ENCODE data around the gene NPR1. TPM values are rescaled to one million over a fixed set of nuclear protein-coding genes. Genes with fewer than 3 reads are reported as not detected.
"Not testable (repeated sequence)": the region's sequence is repeated elsewhere in the genome, so short reads cannot be mapped to it uniquely, and the experiment has no call there.

Gene NPR1
- total RNA-seq, 2 donors from 2014 or later = not detected

- DNase-seq (ENCODE audit: low spot score) = no peak
- H3K9me3 Mint-ChIP-seq = no peaks in the 10 kb centered on the region
- H3K27me3 Mint-ChIP-seq = no peaks in the 10 kb centered on the region
- peaks cover 0 to 3% of the 10 kb centered on the region in 2 donors for H3K4me1 Mint-ChIP-seq (ENCODE audit: low read depth in 2 of 2)
- H3K27ac Mint-ChIP-seq = peak overlapping the region in 1 of 2 donors; percentile 64
- H3K4me3 Mint-ChIP-seq = peak overlapping the region; percentile 25
- no peaks in the 10 kb centered on the region for H3K36me3 Mint-ChIP-seq
- ATAC-seq = peak in 1 of 2 donors; percentile 66
These were observed 19.8 kb downstream of the NPR1 start for GRCh38 chr1:153698020-153698922.

GRCh38 chr1:153698923-153699714 is 20.6 kb downstream of the NPR1 start:
- no peaks in the 10 kb centered on the region for H3K9me3 Mint-ChIP-seq
- H3K36me3 Mint-ChIP-seq = no peaks in the 10 kb centered on the region
- ATAC-seq (no peak), DNase-seq (ENCODE audit: low spot score) (no peak)
- H3K4me3 Mint-ChIP-seq = no peak overlapping the region
- no peaks in the 10 kb centered on the region for H3K27me3 Mint-ChIP-seq
- H3K27ac Mint-ChIP-seq = no peak overlapping the region
- peaks cover 0 to 3% of the 10 kb centered on the region in 2 donors for H3K4me1 Mint-ChIP-seq (ENCODE audit: low read depth in 2 of 2)

DNA sequence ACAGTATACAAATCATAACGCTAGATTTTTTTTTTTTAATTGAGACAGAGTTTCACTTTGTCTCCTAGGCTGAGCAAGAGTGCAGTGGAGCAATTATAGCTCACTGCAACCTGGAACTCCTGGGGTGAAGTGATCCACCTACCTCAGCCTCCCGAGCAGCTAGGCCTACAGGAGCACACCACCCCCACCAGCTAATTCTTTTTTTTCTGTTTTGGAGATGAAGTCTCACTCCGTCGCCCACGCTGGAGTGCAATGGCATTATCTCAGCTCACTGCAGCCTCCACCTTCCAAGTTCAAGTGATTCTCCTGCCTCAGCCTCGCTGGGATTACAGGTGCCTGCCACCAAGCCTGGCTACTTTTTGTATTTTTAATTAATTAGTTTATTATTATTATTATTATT is 21.3 kb downstream of the NPR1 start:
- Mint-ChIP-seq H3K27me3 (no peaks in the 10 kb centered on the region), H3K9me3 (no peaks in the 10 kb centered on the region), H3K27ac (no peak overlapping the region), H3K4me3 (no peak overlapping the region), H3K4me1 (ENCODE audit: low read depth in 2 of 2) (peaks cover 0 to 3% of the 10 kb centered on the region in 2 donors), H3K36me3 (no peaks in the 10 kb centered on the region)
- ATAC-seq (no peak), DNase-seq (ENCODE audit: low spot score) (no peak)

DNA sequence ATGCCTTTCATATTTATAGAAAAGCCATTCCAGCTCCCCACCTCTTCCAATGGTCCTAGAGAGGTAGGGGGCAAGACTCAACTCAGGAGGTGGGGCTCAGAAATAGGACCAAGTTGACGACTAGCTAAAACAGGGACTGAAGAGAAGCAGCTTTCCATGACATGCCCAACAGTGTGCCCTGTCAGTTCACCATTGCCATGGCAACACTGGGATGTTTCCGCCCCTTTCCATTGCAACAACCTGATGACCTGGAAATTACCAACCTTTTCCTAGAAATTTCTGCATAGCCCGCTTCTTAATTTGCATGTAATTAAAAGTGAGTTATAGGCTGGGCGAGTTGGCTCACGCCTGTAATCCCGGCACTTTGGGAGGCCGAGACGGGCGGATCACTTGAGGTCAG is 27.0 kb downstream of the NPR1 start:
- no peak overlapping the region for H3K27ac Mint-ChIP-seq
- H3K4me3 Mint-ChIP-seq = no peak overlapping the region
- peaks cover under 1 to 10% of the 10 kb centered on the region in 2 donors for H3K27me3 Mint-ChIP-seq
- no peaks in the 10 kb centered on the region for H3K4me1 Mint-ChIP-seq (ENCODE audit: low read depth in 2 of 2)
- no peaks in the 10 kb centered on the region for H3K36me3 Mint-ChIP-seq
- DNase-seq (ENCODE audit: low spot score) = no peak
- ATAC-seq = no peak
- no peaks in the 10 kb centered on the region for H3K9me3 Mint-ChIP-seq

GRCh38 chr1:153711026-153711425 is 32.5 kb downstream of the NPR1 start:
- Mint-ChIP-seq H3K4me3 (no peak overlapping the region), H3K9me3 (no peaks in the 10 kb centered on the region), H3K4me1 (ENCODE audit: low read depth in 2 of 2) (no peaks in the 10 kb centered on the region), H3K27me3 (peaks cover 7 to 26% of the 10 kb centered on the region in 2 donors), H3K36me3 (no peaks in the 10 kb centered on the region), H3K27ac (no peak overlapping the region)
- ATAC-seq (no peak), DNase-seq (ENCODE audit: low spot score) (no peak)

- DNase-seq (ENCODE audit: low spot score); H3K4me1 Mint-ChIP-seq (ENCODE audit: low read depth in 2 of 2); H3K36me3 Mint-ChIP-seq; H3K4me3 Mint-ChIP-seq; H3K27ac Mint-ChIP-seq; H3K9me3 Mint-ChIP-seq; ATAC-seq: not testable (repeated sequence)
- peaks cover 1 to 10% of the 10 kb centered on the region in 2 donors for H3K27me3 Mint-ChIP-seq
These were observed 37.7 kb downstream of the NPR1 start for GRCh38 chr1:153716211-153716610.

DNA sequence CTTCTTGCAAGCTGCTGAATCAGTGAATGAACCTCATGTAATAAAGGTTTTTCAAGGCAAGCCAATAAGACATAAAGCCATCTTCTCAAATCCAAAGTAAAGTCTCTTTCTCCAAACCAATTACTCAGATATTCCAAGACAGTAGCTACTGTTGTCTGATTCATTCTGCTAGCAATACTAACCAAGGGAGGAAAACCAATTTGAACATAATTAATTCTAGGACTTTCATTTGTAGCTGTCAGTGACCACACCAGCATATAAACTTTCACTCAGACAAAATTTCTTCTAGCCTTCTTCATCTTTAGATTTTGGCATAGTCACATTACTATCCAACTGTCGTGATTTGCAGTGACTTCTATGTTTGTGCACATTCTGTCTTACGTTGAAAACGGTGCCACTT is 38.8 kb downstream of the NPR1 start:
- Mint-ChIP-seq H3K9me3 (no peaks in the 10 kb centered on the region), H3K27me3 (peaks cover 0 to 10% of the 10 kb centered on the region in 2 donors), H3K4me3 (no peak overlapping the region), H3K36me3 (no peaks in the 10 kb centered on the region), H3K4me1 (ENCODE audit: low read depth in 2 of 2) (no peaks in the 10 kb centered on the region), H3K27ac (no peak overlapping the region)
- peak in 1 of 2 donors; percentile 50 for ATAC-seq
- DNase-seq (ENCODE audit: low spot score) = no peak

DNA sequence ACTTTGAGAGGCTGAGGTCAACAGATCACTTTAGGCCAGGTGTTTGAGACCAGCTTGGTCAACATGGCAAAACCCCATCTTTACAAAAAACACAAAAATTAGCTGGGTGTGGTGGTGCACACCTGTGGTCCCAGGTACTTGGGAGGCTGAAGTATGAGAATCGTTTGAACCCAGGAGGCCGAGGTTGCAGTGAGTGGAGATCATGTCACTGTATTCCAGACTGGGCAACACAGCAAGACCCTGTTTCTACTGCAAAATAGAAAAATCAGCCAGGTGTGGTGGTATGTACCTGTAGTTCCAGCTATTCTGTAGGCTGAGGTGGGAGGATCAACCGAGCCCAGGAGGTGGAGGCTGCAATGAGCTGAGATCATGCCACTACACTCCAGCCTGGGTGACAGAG is 45.2 kb downstream of the NPR1 start:
- Mint-ChIP-seq H3K36me3 (no peaks in the 10 kb centered on the region), H3K4me1 (ENCODE audit: low read depth in 2 of 2) (peaks cover 0 to 4% of the 10 kb centered on the region in 2 donors), H3K27ac (no peak overlapping the region), H3K27me3 (no peaks in the 10 kb centered on the region), H3K4me3 (no peak overlapping the region), H3K9me3 (no peaks in the 10 kb centered on the region)
- ATAC-seq = no peak
- no peak for DNase-seq (ENCODE audit: low spot score)

DNA sequence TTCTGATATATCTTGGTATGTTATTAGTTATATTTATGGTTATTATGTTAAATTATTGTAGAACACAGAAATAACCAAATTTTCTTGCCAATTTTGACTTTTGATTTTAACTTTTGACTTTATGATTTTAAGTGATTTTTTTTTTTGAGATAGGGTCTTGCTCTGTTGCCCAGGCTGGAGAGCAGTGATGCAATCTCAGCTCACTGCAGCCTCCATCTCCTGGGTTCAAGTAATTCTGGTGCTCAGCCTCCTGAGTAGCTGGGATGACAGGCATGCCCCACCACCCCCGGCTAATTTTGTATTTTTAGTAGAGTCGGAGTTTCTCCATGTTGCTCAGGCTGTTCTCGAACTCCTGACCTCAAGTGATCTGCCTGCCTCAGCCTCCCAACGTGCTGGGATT is 46.1 kb downstream of the NPR1 start:
- H3K27me3 Mint-ChIP-seq; H3K9me3 Mint-ChIP-seq; H3K27ac Mint-ChIP-seq; DNase-seq (ENCODE audit: low spot score); H3K36me3 Mint-ChIP-seq; H3K4me3 Mint-ChIP-seq; ATAC-seq: not testable (repeated sequence)
- H3K4me1 Mint-ChIP-seq (ENCODE audit: low read depth in 2 of 2) = peaks cover 7 to 10% of the 10 kb centered on the region in 2 donors

DNA sequence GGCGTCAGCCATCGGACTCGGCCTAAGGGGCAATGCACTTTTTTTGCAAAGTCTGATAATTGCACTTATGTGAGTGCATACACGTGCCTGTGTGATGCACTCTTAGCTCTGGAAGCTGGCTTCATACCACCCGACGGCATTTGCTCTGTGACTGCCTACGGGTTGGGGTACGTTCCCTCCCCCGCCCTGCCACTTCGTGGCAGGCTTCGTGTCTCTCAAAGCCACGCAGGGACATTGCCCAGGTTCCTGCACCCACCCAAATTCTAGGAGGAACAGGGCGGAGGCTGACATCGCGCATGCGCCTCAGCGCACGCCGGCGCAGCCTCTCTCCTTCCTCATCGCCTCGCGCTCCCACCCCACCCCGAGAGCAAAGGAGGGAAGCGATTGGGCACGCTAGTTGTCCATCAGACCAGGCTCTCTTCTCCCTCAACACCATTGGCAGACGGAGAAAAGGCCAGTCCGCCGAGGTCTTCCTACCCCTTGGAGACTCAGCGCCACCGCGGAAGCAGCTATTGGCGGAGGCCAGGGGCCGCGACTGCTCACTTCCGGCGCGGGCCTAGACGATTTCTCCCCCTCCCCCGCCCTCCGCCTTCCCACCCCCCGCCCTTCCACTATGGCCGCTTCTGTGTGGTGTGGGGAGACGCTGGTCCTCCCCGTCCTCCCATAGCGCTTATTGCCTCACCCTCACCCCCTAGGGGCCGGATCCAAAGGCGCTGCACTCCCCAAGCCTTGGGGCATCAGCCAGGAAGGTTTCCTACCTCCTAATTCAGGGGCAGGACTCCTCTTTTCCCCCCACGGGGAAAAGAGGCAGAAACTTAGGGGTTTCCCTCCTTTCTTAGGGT is 49.2 kb downstream of the NPR1 start, which contains the start of gene INTS3:
INTS3 (plus strand) TSS at position 588 of the 842 bp plus-strand sequence. CDS start 585 bp downstream, outside the sequence.
- no peaks in the 10 kb centered on the region for H3K36me3 Mint-ChIP-seq
- peaks cover 7 to 20% of the 10 kb centered on the region in 2 donors for H3K4me1 Mint-ChIP-seq (ENCODE audit: low read depth in 2 of 2)
- ATAC-seq (peak; percentile 100), DNase-seq (ENCODE audit: low spot score) (peak; percentile 100)
- peak within 1 kb of the TSS; percentile 84 to 95 for H3K27ac Mint-ChIP-seq
- H3K4me3 Mint-ChIP-seq = peak within 1 kb of the TSS; percentile 89
- no peaks in the 10 kb centered on the region for H3K27me3 Mint-ChIP-seq
- H3K9me3 Mint-ChIP-seq = no peaks in the 10 kb centered on the region

- H3K4me3 Mint-ChIP-seq = peak overlapping the region; percentile 89
- H3K27me3 Mint-ChIP-seq = no peaks in the 10 kb centered on the region
- no peak for DNase-seq (ENCODE audit: low spot score)
- peak overlapping the region; percentile 84 to 95 for H3K27ac Mint-ChIP-seq
- H3K36me3 Mint-ChIP-seq = no peaks in the 10 kb centered on the region
- no peak for ATAC-seq
- H3K4me1 Mint-ChIP-seq (ENCODE audit: low read depth in 2 of 2) = peaks cover 7 to 20% of the 10 kb centered on the region in 2 donors
- no peaks in the 10 kb centered on the region for H3K9me3 Mint-ChIP-seq
These were observed 50.0 kb downstream of the NPR1 start for GRCh38 chr1:153728305-153729066.

- Mint-ChIP-seq H3K27ac (peak overlapping the region; percentile 84 to 95), H3K9me3 (no peaks in the 10 kb centered on the region), H3K4me3 (peak overlapping the region; percentile 20), H3K4me1 (ENCODE audit: low read depth in 2 of 2) (peaks cover 12 to 20% of the 10 kb centered on the region in 2 donors), H3K27me3 (no peaks in the 10 kb centered on the region), H3K36me3 (no peaks in the 10 kb centered on the region)
- DNase-seq (ENCODE audit: low spot score) (no peak), ATAC-seq (no peak)
These were observed 52.0 kb downstream of the NPR1 start for GRCh38 chr1:153730468-153730988.

Measured in natural killer cell treated with Interleukin-12 subunit alpha and Interleukin-12 subunit beta and Interleukin-15 and Interleukin-18, amount 100 ng/mL, for 72 hours (primary cell).